GM18870 (cell line): Measurements from ENCODE around the gene PNPO.
A peak's percentile ranks its signal among the peaks of the same experiment; 100 is the strongest.
"Not testable (repeated sequence)": the region's sequence is repeated elsewhere in the genome, so short reads cannot be mapped to it uniquely, and the experiment has no call there.

Experiments used
- ATAC-seq: cut with Tn5 transposase; IDR thresholded peaks from one replicate; pipeline ENCODE4 v1.9.1; 2021; ENCODE audit warnings: moderate library complexity; ENCODE audit not compliant: unreplicated experiment

Gene PNPO

GRCh38 chr17:47970725-47971499 lies 29.5 kb downstream of the PNPO start, which contains the start of gene CDK5RAP3:
Gene CDK5RAP3, plus strand, starts transcription at chr17:47971113. Its CDS starts 34 bp downstream, at chr17:47971147.
- peak; percentile 91 for ATAC-seq

- ATAC-seq = no peak
These were observed 32.2 kb downstream of the PNPO start for GRCh38 chr17:47973541-47973940.

- ATAC-seq = no peak
These were observed 33.9 kb downstream of the PNPO start for GRCh38 chr17:47975189-47975822.

GRCh38 chr17:47975823-47976205 lies 34.4 kb downstream of the PNPO start:
- ATAC-seq = no peak

- no peak for ATAC-seq
These were observed 37.0 kb downstream of the PNPO start for GRCh38 chr17:47978324-47978723.

GRCh38 chr17:47980541-47980940 lies 39.2 kb downstream of the PNPO start:
- ATAC-seq = no peak

- ATAC-seq = no peak
These were observed 40.1 kb downstream of the PNPO start for GRCh38 chr17:47981462-47981861.

GRCh38 chr17:47982091-47982617 lies 40.8 kb downstream of the PNPO start:
- no peak for ATAC-seq

GRCh38 chr17:47982645-47983390 lies 41.4 kb downstream of the PNPO start:
- ATAC-seq = no peak

- no peak for ATAC-seq
These were observed 42.3 kb downstream of the PNPO start for GRCh38 chr17:47983492-47984223.

GRCh38 chr17:47986520-47986919 lies 45.1 kb downstream of the PNPO start:
- no peak for ATAC-seq

- ATAC-seq = no peak
These were observed 46.0 kb downstream of the PNPO start for GRCh38 chr17:47987240-47987835.

GRCh38 chr17:47988445-47988844 lies 47.1 kb downstream of the PNPO start:
- ATAC-seq = not testable (repeated sequence)

- no peak for ATAC-seq
These were observed 47.8 kb downstream of the PNPO start for GRCh38 chr17:47989159-47989558.

- ATAC-seq = no peak
These were observed 48.3 kb downstream of the PNPO start for GRCh38 chr17:47989700-47990099.

GRCh38 chr17:47990962-47991731 lies 49.8 kb downstream of the PNPO start:
- ATAC-seq = no peak

- ATAC-seq = no peak
These were observed 50.8 kb downstream of the PNPO start for GRCh38 chr17:47992216-47992615.

- no peak for ATAC-seq
These were observed 51.7 kb downstream of the PNPO start for GRCh38 chr17:47993031-47993564.

GRCh38 chr17:47993964-47994363 lies 52.6 kb downstream of the PNPO start:
- ATAC-seq = no peak
